ENCODE data around the gene PTPRN2. TPM values are rescaled to one million over a fixed set of nuclear protein-coding genes. Genes with fewer than 3 reads are reported as not detected.

PTPRN2 gene
- total and polyA plus RNA-seq, 2 donors (not counting 1 experiment from before 2014, with no cell fraction given), result 0.54 to 1.2 TPM

GRCh38 chr7:158562517-158562916 lies 25.1 kb downstream of the PTPRN2 start:
- H3K9ac ChIP-seq (ENCODE audit: insufficient read depth, low read length), result no peak overlapping the region
- H3K4me2 ChIP-seq (ENCODE audit: extremely low read depth, insufficient read depth, low read length), result no peak overlapping the region

GRCh38 chr7:158561659-158562058 lies 26.0 kb downstream of the PTPRN2 start:
- H3K27ac ChIP-seq (ENCODE audit: insufficient read depth, low read length), result no peak overlapping the region
- no peaks in the 10 kb centered on the region for H3K9me3 ChIP-seq (ENCODE audit: control insufficient read depth, insufficient read depth, low read depth, low read length)
- no peaks in the 10 kb centered on the region for H3K27me3 ChIP-seq (ENCODE audit: control insufficient read depth, insufficient read depth, low read length)
- no peak overlapping the region for H3K4me3 ChIP-seq (replicated peaks in 1 of 4; ENCODE audit: control extremely low read depth in 1 of 4, insufficient read depth in 1 of 4, low read depth in 3 of 4, low read length in 4 of 4)
- H3K79me2 ChIP-seq (ENCODE audit: control insufficient read depth, insufficient read depth, low read length), result no peaks in the 10 kb centered on the region
- no peak for DNase-seq (ENCODE audit: low read depth in 2 of 2)
- no peak for TF ChIP-seq CTCF (conservative IDR thresholded peaks at IDR 0.05 in 1 of 2, IDR thresholded peaks at IDR 0.05 in 1 of 2; ENCODE audit: low read depth in 1 of 2, low read length in 2 of 2)
- H3K36me3 ChIP-seq (ENCODE audit: control insufficient read depth, insufficient read depth, low read length), result no peaks in the 10 kb centered on the region
- H3K4me2 ChIP-seq (ENCODE audit: extremely low read depth, insufficient read depth, low read length), result no peak overlapping the region
- H4K20me1 ChIP-seq (ENCODE audit: control insufficient read depth, extremely low read depth, insufficient read depth, low read length), result no peaks in the 10 kb centered on the region
- H3K9ac ChIP-seq (ENCODE audit: insufficient read depth, low read length), result no peak overlapping the region
- H3K4me1 ChIP-seq (ENCODE audit: control insufficient read depth, extremely low read depth, insufficient read depth, low read length), result no peaks in the 10 kb centered on the region
- H2AFZ ChIP-seq (ENCODE audit: low read length), result no peak overlapping the region

More at GRCh38 chr7:158562517-158562916, 25.1 kb downstream of the PTPRN2 start:
- no peak overlapping the region for H2AFZ ChIP-seq (ENCODE audit: low read length)
- TF ChIP-seq CTCF (conservative IDR thresholded peaks at IDR 0.05 in 1 of 2, IDR thresholded peaks at IDR 0.05 in 1 of 2; ENCODE audit: low read depth in 1 of 2, low read length in 2 of 2) (no peak), EZH2 (IDR thresholded peaks at IDR 0.05; ENCODE audit: low read length, missing control alignments) (no peak)
- H4K20me1 ChIP-seq (ENCODE audit: control insufficient read depth, extremely low read depth, insufficient read depth, low read length), result no peaks in the 10 kb centered on the region
- no peaks in the 10 kb centered on the region for H3K79me2 ChIP-seq (ENCODE audit: control insufficient read depth, insufficient read depth, low read length)
- no peaks in the 10 kb centered on the region for H3K9me3 ChIP-seq (ENCODE audit: control insufficient read depth, insufficient read depth, low read depth, low read length)
- H3K36me3 ChIP-seq (ENCODE audit: control insufficient read depth, insufficient read depth, low read length), result no peaks in the 10 kb centered on the region
- H3K4me3 ChIP-seq (replicated peaks in 1 of 4; ENCODE audit: control extremely low read depth in 1 of 4, insufficient read depth in 1 of 4, low read depth in 3 of 4, low read length in 4 of 4), result no peak overlapping the region
- H3K27ac ChIP-seq (ENCODE audit: insufficient read depth, low read length), result no peak overlapping the region
- H3K4me1 ChIP-seq (ENCODE audit: control insufficient read depth, extremely low read depth, insufficient read depth, low read length), result no peaks in the 10 kb centered on the region
- no peaks in the 10 kb centered on the region for H3K27me3 ChIP-seq (ENCODE audit: control insufficient read depth, insufficient read depth, low read length)
- no peak for DNase-seq (ENCODE audit: low read depth in 2 of 2)

- Histone ChIP-seq H3K27me3 (ENCODE audit: control insufficient read depth, insufficient read depth, low read length) (no peaks in the 10 kb centered on the region), H2AFZ (ENCODE audit: low read length) (no peak overlapping the region), H3K36me3 (ENCODE audit: control insufficient read depth, insufficient read depth, low read length) (no peaks in the 10 kb centered on the region), H4K20me1 (ENCODE audit: control insufficient read depth, extremely low read depth, insufficient read depth, low read length) (no peaks in the 10 kb centered on the region), H3K27ac (ENCODE audit: insufficient read depth, low read length) (no peak overlapping the region), H3K4me3 (replicated peaks in 1 of 4; ENCODE audit: control extremely low read depth in 1 of 4, insufficient read depth in 1 of 4, low read depth in 3 of 4, low read length in 4 of 4) (no peak overlapping the region), H3K4me1 (ENCODE audit: control insufficient read depth, extremely low read depth, insufficient read depth, low read length) (no peaks in the 10 kb centered on the region), H3K9me3 (ENCODE audit: control insufficient read depth, insufficient read depth, low read depth, low read length) (no peaks in the 10 kb centered on the region), H3K4me2 (ENCODE audit: extremely low read depth, insufficient read depth, low read length) (no peak overlapping the region), H3K9ac (ENCODE audit: insufficient read depth, low read length) (no peak overlapping the region), H3K79me2 (ENCODE audit: control insufficient read depth, insufficient read depth, low read length) (no peaks in the 10 kb centered on the region)
- DNase-seq (ENCODE audit: low read depth in 2 of 2), result no peak
- TF ChIP-seq EZH2 (IDR thresholded peaks at IDR 0.05; ENCODE audit: low read length, missing control alignments) (no peak), CTCF (conservative IDR thresholded peaks at IDR 0.05 in 1 of 2, IDR thresholded peaks at IDR 0.05 in 1 of 2; ENCODE audit: low read depth in 1 of 2, low read length in 2 of 2) (no peak)
These were observed 27.2 kb downstream of the PTPRN2 start for GRCh38 chr7:158560386-158560785.

All from fibroblast of lung (primary cell).